Measurements from ENCODE around the gene SVIL. TPM values are rescaled to one million over a fixed set of nuclear protein-coding genes. Genes with fewer than 3 reads are reported as not detected.

SVIL gene
- total and polyA plus RNA-seq, 2 of the 13 experiments (the other 11 are each of a cell fraction or from before 2014, with no cell fraction given): 3.9 to 12.1 TPM

- no peak for TF ChIP-seq SRY (CRISPR knock-in tag; IDR thresholded peaks at IDR 0.05)
- no peak for TF ChIP-seq ZBTB40 (IDR thresholded peaks at IDR 0.05)
- TF ChIP-seq ZBTB40 (CRISPR knock-in tag; IDR thresholded peaks at IDR 0.05): no peak
- TF ChIP-seq ZNF891 (CRISPR knock-in tag; IDR thresholded peaks at IDR 0.05): no peak
- TF ChIP-seq KIAA2018 (CRISPR knock-in tag; IDR thresholded peaks at IDR 0.05; ENCODE audit: borderline replicate concordance): no peak
- TF ChIP-seq HIVEP1 (CRISPR knock-in tag; IDR thresholded peaks at IDR 0.05): no peak
- TF ChIP-seq SMARCE1 (IDR thresholded peaks at IDR 0.05; ENCODE audit: borderline replicate concordance): no peak
- no peak for TF ChIP-seq ZNF143 (CRISPR knock-in tag; IDR thresholded peaks at IDR 0.05)
These were observed 34.7 kb downstream of the SVIL start (continued) for GRCh38 chr10:29600067-29600466.
